K562 (cell line): ENCODE measurements around the gene EPHB1. TPM values are rescaled to one million over a fixed set of nuclear protein-coding genes. Genes with fewer than 3 reads are reported as not detected.

Experiments
- ATAC-seq: fragments of 200-7000 bp; cut with Tn5 transposase; 3 replicates; pipeline ENCODE4 v1.9.1; 2020; ENCODE audit warnings: moderate library complexity
- BruUV-seq: library from RNA; stranded (reverse); fragments of 400-500 nt; replicated peaks from 2 replicates; lab custom pipeline; 2021; lab: Mats Ljungman, UMichigan
- CTCF ChIA-PET: fragments of 300-600 bp; formaldehyde crosslinking; extraction: SDS; loops from one replicate; lab custom pipeline; 2021; ENCODE audit warnings: low intra/inter-chr PET ratio; lab: Yijun Ruan, JAX
- POLR2A ChIA-PET: fragments of 300-600, 350-650 bp; sonication (Branson Sonifier 250); formaldehyde crosslinking; extraction: SDS; loops from one replicate; lab custom pipeline; 2021; ENCODE audit warnings: antibody characterized with exemption, inconsistent platforms; lab: Yijun Ruan, JAX
- DNase-seq, 4 experiments: peaks; one replicate each; pipeline versions ENCODE4 v3.0.0 to v3.0.0-alpha.2; 2011 to 2018; ENCODE audit warnings: low spot score in 3 of 4, mixed read lengths in 3 of 4; ENCODE audit errors: extremely low read depth in 1 of 4
- FAIRE-seq: peaks from 2 replicates; lab custom pipeline; 2011; peaks lifted over from hg19 to GRCh38; lab: Jason Lieb, UNC
- H2AFZ ChIP-seq: 2 replicates; pipeline ENCODE4 v1.6.0; 2011; ENCODE audit warnings: low read depth, low read length, control low read depth, inconsistent platforms
- H3K27ac ChIP-seq: fragments of 200-600 bp; 3 replicates; pipeline ENCODE4 v1.8.0; 2011; ENCODE audit warnings: low read depth, mild to moderate bottlenecking, control low read depth, inconsistent platforms, low read length, moderate library complexity, mixed read lengths; ENCODE audit errors: extremely low read depth
- H3K27me3 ChIP-seq, 2 experiments: fragments of 300-600 bp in 1 of 2; 2 replicates in 1 of 2; 3 replicates in 1 of 2; pipeline versions ENCODE4 v1.6.0 to v1.8.0; 2011; ENCODE audit warnings: inconsistent platforms in 2 of 2, low read length in 2 of 2, mild to moderate bottlenecking in 1 of 2, mixed read lengths in 1 of 2, moderate library complexity in 1 of 2; ENCODE audit not compliant: control insufficient read depth in 2 of 2, insufficient read depth in 2 of 2
- H3K36me3 ChIP-seq: fragments of 300-600 bp; 3 replicates; pipeline ENCODE4 v1.8.0; 2011; ENCODE audit warnings: mild to moderate bottlenecking, low read length, inconsistent platforms; ENCODE audit not compliant: control insufficient read depth, insufficient read depth
- H3K4me1 ChIP-seq, 2 experiments: fragments of 200-600 bp in 1 of 2; replicated peaks in 1 of 2; 2 replicates in 1 of 2; 3 replicates in 1 of 2; pipeline versions ENCODE4 v1.5.1 to v1.8.0; 2011; ENCODE audit warnings: inconsistent platforms in 2 of 2, low read length in 2 of 2, mild to moderate bottlenecking in 1 of 2, mixed read lengths in 1 of 2, moderate library complexity in 1 of 2; ENCODE audit not compliant: control insufficient read depth in 2 of 2, insufficient read depth in 2 of 2
- H3K4me2 ChIP-seq: 2 replicates; pipeline ENCODE4 v1.6.1; 2011; ENCODE audit warnings: low read length, control low read depth, inconsistent platforms, mixed read lengths; ENCODE audit not compliant: insufficient read depth
- H3K4me3 ChIP-seq: fragments of 200-600 bp; sonication (generic), shearing (Covaris generic); 2 replicates; pipeline ENCODE4 v1.5.1; 2016; ENCODE audit warnings: control low read depth, inconsistent platforms
- H3K79me2 ChIP-seq: fragments of 200-600 bp; 3 replicates; pipeline ENCODE4 v1.8.0; 2011; ENCODE audit warnings: low read length, inconsistent platforms; ENCODE audit not compliant: control insufficient read depth, insufficient read depth
- H3K9ac ChIP-seq, 2 experiments: 2 replicates each; pipeline versions ENCODE4 v1.6.0 to v1.6.1; 2011; ENCODE audit warnings: low read depth in 2 of 2, low read length in 2 of 2, control low read depth in 1 of 2, inconsistent platforms in 1 of 2, mild to moderate bottlenecking in 1 of 2, mixed read lengths in 1 of 2; ENCODE audit not compliant: insufficient read depth in 1 of 2
- H3K9me1 ChIP-seq: one replicate; pipeline ENCODE4 v1.6.0; 2011; ENCODE audit warnings: inconsistent platforms, mild to moderate bottlenecking, low read length, moderate library complexity; ENCODE audit not compliant: control insufficient read depth, insufficient read depth
- H3K9me3 ChIP-seq: replicated peaks from 2 replicates; pipeline ENCODE4 v1.5.1; 2011; ENCODE audit warnings: low read depth, low read length, inconsistent platforms; ENCODE audit not compliant: control insufficient read depth, insufficient read depth
- H4K20me1 ChIP-seq: replicated peaks from 2 replicates; pipeline ENCODE4 v1.6.1; 2011; ENCODE audit warnings: low read length, inconsistent platforms, mixed read lengths; ENCODE audit not compliant: control insufficient read depth, insufficient read depth
- BACH1 ChIP-seq: fragments of 200-800 bp; sonication (Bioruptor generic); IDR thresholded peaks from 2 replicates; pipeline ENCODE4 v1.6.1; 2016; ENCODE audit warnings: missing genetic modification characterization, missing compliant biosample characterization
- BRF1 ChIP-seq: IDR thresholded peaks from 3 replicates; pipeline ENCODE4 v1.6.1; 2011; ENCODE audit warnings: borderline replicate concordance, mild to moderate bottlenecking; ENCODE audit not compliant: insufficient read length; ENCODE audit errors: extremely low read depth
- CBFB ChIP-seq: sonication (generic); formaldehyde crosslinking; IDR thresholded peaks from 2 replicates; pipeline ENCODE4 v1.4.0; 2020; ENCODE audit warnings: mild to moderate bottlenecking, missing genetic modification reagents
- DDX20 ChIP-seq: fragments of 450-650 bp; IDR thresholded peaks from 2 replicates; pipeline ENCODE4 v1.6.1; 2016; ENCODE audit warnings: missing genetic modification characterization, low read depth, mild to moderate bottlenecking, missing compliant biosample characterization, moderate library complexity
- GABPB2 ChIP-seq: fragments of 250-450 bp; sonication (Bioruptor Pico); conservative IDR thresholded peaks from 2 replicates; pipeline ENCODE4 v1.5.1; 2021; ENCODE audit warnings: mild to moderate bottlenecking
- HNRNPUL1 ChIP-seq: fragments of 200-400 bp; formaldehyde crosslinking; IDR thresholded peaks from 2 replicates; pipeline ENCODE4 v1.6.1; 2017; ENCODE audit warnings: low read length
- RB1 ChIP-seq: fragments of 450-650 bp; IDR thresholded peaks from 2 replicates; pipeline ENCODE4 v1.6.1; 2017; ENCODE audit warnings: low read depth, mild to moderate bottlenecking
- ZNF184 ChIP-seq: sonication (generic); formaldehyde crosslinking; IDR thresholded peaks from 2 replicates; pipeline ENCODE4 v1.5.0; 2020; ENCODE audit warnings: missing genetic modification reagents
- ZNF444 ChIP-seq: fragments of 250-450 bp; sonication (Bioruptor Pico); IDR thresholded peaks from 2 replicates; pipeline ENCODE4 v1.4.0; 2020; ENCODE audit warnings: mild to moderate bottlenecking, moderate library complexity
- WGBS: fragments of 100-300 bp; shearing (Covaris generic); methylation state at CpG from one replicate; pipeline ENCODE4 v1.1.6; 2016; ENCODE audit warnings: low coverage, mixed read lengths; ENCODE audit not compliant: insufficient coverage; ENCODE audit errors: missing lambda C conversion rate; 5-methylcytosine and 5-hydroxymethylcytosine counted together
- in situ Hi-C: fragments of 300-500 bp; cut with MboI; formaldehyde crosslinking; loops from 4 replicates; pipeline ENCODE4 v1.15.0; 2018; ENCODE audit warnings: inconsistent platforms, mixed read lengths
- intact Hi-C: fragments of 100-400 bp; cut with micrococcal nuclease; formaldehyde crosslinking; loops from 2 replicates; pipeline ENCODE4 v1.14.2; 2022
- polyA plus RNA-seq, 8 experiments: library from polyadenylated mRNA; depleted of rRNA in 4 of 8; stranded (reverse) in 5 of 8; unstranded in 3 of 8; fragments of >200 nt; fragmentation: Nextera tagmentation in 2 of 8; fragmentation: Illumina TruSeq in 1 of 8; extraction: Ambion mirVana in 2 of 8; extraction: Trizol in 1 of 8; gene quantifications; 2 replicates each; pipeline versions ENCODE4 v1.2.1 to v1.2.3, GENCODE V29; 2011 to 2014; ENCODE audit warnings: inconsistent platforms in 1 of 8, missing spikeins in 1 of 8
- total RNA-seq, 7 experiments: library from RNA; depleted of rRNA in 6 of 7; stranded (reverse); fragments of >200 nt in 6 of 7; fragmentation: Illumina TruSeq in 2 of 7; extraction: Trizol in 2 of 7; gene quantifications; 2 replicates each; pipeline versions ENCODE4 v1.2.1 to v1.2.3, GENCODE V29; 2011 to 2021; ENCODE audit warnings: low replicate concordance in 1 of 7

The EPHB1 gene
- total and polyA plus RNA-seq, 9 of the 15 experiments (the other 6 are each of a cell fraction or from before 2014, with no cell fraction given) = 0.29 TPM; not detected in 8

DNA sequence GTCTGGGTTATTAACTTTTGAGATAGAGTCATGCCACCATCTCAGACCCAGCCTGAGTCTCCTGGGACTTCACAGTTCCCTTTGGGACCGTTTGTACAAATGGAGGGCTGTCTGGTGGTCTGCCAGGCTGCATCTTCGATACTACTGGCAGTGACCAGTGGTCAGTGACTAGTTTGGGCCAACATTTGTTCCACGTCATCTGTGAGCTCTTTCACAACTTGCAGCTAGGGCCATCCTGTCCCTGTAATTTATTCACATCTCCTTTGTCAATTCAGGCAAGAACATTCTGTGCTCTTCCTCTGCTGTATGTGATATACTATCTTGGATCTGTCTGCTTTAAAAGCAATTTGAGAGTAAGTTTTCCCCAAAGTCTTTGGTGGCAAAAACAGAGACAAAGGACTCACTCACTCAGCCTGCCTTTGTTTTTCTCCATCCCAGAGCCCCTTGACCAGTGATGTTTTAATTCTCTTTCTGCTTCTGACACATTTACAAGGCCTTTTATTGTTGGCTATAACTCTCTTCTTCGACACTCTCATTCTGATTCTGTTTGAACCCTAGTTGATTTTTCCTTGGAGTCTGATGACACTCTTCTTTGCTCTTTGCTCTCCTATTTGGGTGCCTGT is 353.4 kb downstream of the EPHB1 start:
- in situ Hi-C loops = no loop called here
- H3K9me3 ChIP-seq = no peaks in the 10 kb centered on the region
- CTCF ChIA-PET = no interaction called here
- no peak for DNase-seq
- no peaks in the 10 kb centered on the region for H3K9me1 ChIP-seq
- H3K9ac ChIP-seq = no peak overlapping the region
- no peak for ATAC-seq
- FAIRE-seq = no peak
- POLR2A ChIA-PET = no interaction called here
- H3K27ac ChIP-seq = no peak overlapping the region
- no peak overlapping the region for H3K4me2 ChIP-seq
- no peaks in the 10 kb centered on the region for H3K4me1 ChIP-seq
- H3K4me3 ChIP-seq = no peak overlapping the region
- intact Hi-C loops = no loop called here
- TF ChIP-seq ZNF184 (CRISPR knock-in tag) = no peak
- TF ChIP-seq RB1 = no peak
- no peak for TF ChIP-seq BACH1
- TF ChIP-seq CBFB (CRISPR knock-in tag) = no peak
- no peak for TF ChIP-seq BRF1
- no peak for TF ChIP-seq GABPB2 (CRISPR knock-in tag)
- no peak for TF ChIP-seq ZNF444 (CRISPR knock-in tag)
- TF ChIP-seq HNRNPUL1 = no peak
- no peak for TF ChIP-seq DDX20 (tag)
- H3K36me3 ChIP-seq = no peaks in the 10 kb centered on the region
- no peak overlapping the region for H2AFZ ChIP-seq
- no peaks in the 10 kb centered on the region for H4K20me1 ChIP-seq
- H3K79me2 ChIP-seq = no peaks in the 10 kb centered on the region
- BruUV-seq = no TSS peak
- WGBS = 0% methylated on average over 3 of the region's 4 CpGs
- no peaks in the 10 kb centered on the region for H3K27me3 ChIP-seq
